Endometrial microvascular endothelial cells (primary cell): Measurements from ENCODE around the gene AGPAT3. TPM values are rescaled to one million over a fixed set of nuclear protein-coding genes. Genes with fewer than 3 reads are reported as not detected.

Experiments
- in situ Hi-C: cut with HindIII; loops from 2 replicates; pipeline ENCODE4 v1.10.0; 2017; ENCODE audit warnings: low sequenced_read_pairs, low pct_unique_long_range_greater_than_20kb; ENCODE audit errors: inconsistent ontology term
- total RNA-seq: library from RNA; depleted of rRNA; stranded (reverse); fragments of >200 nt; gene quantifications from one replicate; pipeline ENCODE4 v1.2.3, GENCODE V29; 2015; ENCODE audit errors: inconsistent ontology term

Gene AGPAT3
- total RNA-seq, 1 donor from 2014 or later = 72.7 TPM

DNA sequence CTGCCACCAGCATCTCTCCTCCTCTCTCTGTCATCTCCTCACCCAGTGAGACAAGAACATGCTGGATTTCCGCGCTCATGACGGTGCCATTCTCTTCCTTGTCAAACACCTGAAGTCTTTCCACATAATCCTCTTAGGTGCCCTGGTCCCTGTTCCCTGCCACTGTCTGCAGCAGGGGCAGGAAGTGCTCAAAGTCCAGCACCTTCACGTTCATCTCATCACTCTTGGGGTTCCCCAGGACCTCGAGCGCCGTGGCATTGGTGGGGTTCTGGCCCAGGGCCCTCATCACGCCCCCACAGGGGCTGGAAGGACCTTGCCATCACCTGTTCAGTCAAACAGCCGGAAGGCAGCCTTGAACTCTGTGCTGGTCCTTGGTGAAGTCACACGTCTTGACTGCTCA lies 9.1 kb upstream of the AGPAT3 start:
- in situ Hi-C loops = no loop called here

DNA sequence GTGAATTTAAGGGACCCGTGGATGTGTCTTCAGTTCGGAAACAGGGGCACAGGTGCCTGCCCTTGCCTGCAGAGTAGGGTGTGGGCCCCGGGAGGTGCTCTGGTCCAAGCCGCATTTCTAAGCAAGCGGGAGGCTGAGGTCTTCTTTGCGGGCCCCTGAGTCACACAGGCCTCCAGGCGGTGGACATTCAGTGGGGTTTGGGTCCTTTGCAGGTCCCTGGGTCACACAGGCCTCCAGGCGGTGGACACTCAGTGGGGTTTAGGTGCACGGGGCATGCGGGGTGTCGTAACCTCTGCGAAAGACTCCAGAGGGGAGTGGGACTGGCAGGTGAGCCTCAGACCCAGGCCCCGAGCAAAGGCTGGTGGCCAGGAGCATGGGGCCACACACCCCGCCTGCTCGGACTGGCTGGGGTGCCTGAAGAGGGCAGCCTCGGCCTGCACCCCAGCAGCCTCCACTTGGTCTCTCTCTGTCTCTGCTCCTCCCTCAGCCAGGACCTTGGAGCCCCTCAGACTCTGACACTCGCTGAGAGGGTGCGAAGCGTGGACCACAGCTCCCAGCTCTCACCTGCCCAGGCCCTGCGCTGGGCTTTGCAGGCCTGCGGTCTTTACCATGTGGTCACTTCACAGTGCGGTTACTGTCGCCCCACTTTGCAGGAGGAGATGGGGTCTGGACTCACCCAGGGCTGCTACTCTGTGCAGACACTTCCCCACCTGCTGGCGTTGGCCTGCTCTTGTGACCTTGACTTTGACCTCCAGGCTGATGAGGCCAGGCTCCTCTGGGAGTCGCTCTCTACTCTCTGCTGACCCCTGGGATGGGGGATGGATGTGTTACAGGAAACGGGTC lies 6.0 kb upstream of the AGPAT3 start:
- in situ Hi-C loops = no loop called here

DNA sequence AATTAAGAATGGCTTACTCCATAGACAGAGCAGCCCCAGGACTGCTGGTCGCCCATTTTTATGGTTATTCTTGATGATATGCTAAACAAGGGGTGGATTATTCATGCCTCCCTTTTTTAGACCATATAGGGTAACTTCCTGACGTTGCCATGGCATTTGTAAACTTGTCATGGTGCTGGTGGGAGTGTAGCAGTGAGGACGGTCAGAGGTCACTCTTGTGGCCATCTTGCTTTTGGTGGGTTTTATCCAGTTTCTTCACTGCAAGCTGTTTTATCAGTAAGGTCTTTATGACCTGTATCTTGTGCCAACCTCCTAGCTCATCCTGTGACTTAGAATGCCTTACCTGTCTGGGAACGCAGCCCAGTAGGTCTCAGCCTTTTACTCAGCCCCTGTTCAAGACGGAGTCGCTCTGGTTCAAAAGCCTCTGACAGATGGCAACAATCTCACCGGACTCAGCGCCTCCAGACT lies 5.2 kb upstream of the AGPAT3 start:
- in situ Hi-C loops = no loop called here

DNA sequence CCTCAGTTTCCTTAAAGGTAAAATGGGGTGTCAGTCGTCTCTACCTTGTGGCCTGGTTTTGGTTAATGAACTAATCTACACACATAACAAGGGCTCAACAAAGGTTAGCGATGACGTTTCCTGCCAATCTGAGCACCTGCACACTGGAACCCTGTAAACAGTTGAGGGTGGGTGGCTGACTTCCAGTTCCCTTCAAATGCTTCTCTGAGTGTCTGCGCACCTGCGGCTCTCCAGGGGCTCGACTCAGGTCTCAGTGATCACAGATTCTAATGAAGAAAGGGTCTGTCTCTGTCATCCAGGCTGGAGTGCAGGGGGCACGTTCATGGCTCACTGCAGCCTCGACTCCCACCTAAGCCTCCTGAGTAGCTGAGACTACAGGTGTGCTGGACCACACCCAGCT lies 3.3 kb upstream of the AGPAT3 start:
- in situ Hi-C loops = no loop called here

DNA sequence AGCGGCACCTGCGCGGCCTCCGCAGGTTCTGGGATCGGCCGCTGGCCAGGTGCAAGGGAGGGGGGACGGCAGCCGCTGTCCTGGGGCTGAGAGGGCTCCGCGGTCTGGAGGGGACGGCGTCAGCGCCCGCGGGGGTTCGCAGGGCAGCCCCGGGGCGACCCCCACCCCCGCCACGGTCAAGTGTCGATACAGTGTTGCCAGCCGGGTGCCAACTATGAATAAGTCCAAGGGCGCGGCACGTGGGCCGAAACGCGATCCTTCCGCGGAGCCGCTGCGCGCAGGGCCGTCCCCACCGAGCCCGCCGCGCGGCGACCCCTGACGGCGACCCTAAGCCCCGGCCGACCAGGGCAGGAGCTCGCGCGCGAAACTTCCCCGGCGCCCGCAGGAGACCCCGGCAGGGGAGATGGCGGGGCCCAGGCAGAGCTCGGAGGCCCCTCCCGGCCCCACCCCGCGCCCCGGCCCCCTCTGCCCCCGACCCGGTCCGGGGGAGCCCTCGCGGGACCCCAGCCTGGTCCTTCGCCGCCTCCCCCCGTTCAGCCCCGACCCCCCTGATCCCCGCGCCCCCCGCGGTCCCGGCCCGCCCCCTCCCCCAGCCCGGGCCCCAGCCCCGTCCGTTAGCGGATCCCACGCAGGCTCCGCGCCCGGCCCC lies 586 bp upstream of the AGPAT3 start:
- in situ Hi-C loops = no loop called here

DNA sequence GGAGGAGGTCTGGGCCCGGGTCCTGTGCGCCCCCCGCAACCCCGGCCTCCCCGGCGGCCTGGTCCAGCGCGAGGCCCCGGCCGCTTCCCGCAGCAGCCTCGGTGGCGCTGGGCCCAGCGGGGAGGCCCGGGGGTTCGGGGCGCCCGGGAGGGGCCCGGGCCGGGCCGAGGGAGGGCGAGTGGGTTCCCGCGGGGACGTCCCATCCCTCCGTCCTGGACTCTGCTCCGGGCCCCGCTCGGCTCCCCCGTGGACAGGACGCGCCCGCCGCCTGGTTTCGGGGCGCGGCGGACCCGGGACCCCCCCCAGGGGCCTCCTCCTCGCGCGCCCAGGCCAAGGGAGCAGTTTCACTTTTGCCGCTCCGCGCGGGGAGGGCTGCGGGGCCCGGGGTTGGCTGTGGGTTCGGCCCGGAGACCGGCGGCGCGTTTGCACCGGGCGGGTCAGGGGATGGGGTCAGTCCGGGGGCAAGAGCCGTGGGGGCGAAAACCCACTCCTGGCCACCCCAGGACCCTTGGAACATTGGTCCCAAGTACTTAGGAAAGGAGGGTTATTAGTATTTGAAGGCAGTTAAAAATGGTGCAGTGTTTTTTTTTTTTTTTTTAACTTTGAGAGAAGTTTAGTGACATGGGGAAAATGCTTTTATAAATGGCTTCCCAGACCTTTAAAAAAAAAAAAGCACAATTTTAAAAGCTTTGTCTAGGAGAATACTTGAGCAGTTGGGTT lies 677 bp downstream of the AGPAT3 start:
- in situ Hi-C loops = no loop called here

DNA sequence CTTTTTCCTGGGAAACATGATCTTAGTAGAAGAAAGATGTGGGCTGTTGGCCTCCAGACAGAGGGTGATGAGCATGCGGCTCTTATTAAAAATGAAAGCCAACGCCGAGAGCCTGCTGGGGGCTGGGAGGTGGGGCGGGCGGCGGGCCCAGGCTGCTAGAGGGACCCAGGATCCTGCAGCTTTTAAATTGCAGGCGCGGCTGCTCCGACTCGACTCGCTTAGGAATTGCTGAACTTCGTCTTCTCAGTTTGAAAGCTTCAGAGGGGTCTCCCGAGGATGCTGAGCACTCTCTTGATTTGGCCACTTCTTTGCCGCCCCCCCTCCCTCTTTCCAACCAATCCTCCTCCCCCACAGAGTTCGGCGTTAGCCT lies 1.2 kb downstream of the AGPAT3 start:
- in situ Hi-C loops = no loop called here

DNA sequence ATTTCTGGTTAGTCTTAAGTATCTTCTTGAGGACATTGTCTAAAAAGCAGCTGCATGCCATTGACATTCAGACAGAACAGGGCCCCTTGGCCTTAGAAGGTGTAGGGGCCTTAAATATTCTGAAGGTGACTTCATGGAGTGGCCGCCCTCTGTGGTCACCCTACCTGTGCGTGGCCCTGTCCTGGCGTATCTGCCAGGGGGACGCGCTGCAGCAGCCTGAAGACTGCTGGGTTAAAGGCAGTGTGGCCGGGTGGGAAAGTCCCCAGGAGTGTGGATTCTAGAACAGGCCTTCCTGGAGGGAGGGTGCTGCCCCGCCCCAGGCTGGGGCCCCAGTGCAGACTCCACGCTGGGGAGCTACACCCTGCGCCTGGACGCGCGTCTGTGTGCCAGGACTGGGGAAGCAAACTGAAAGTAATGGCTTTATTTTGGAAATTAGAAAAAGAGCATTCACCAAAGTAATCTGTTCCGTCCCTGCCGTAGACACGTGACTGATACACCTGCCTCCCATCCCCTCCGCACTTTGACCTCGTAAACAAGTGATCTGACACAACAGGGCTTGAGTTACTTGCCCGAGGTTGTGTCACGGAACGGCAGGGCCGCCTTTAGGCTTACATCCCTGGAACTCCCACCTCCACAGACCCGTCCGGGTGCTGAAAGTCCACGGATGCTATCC lies 1.8 kb downstream of the AGPAT3 start:
- in situ Hi-C loops = no loop called here

DNA sequence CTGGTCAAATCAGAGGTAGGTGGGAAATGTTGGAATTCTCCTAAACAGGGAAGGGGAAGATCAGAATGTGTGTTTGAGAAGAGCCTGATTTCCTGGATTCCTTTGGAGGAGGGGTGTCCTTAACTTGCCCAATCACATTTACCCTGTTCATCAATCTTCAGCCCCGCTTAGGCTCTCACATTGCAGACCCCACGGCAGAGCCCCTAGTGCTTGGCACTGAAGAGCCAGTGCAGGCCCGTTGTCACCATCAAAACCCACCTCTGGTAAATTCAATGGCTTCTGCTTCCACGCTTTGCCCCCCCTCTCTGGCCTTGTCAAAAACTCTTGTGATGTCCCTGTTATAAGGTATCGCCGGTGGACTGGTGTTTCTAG lies 2.3 kb downstream of the AGPAT3 start:
- in situ Hi-C loops = no loop called here

DNA sequence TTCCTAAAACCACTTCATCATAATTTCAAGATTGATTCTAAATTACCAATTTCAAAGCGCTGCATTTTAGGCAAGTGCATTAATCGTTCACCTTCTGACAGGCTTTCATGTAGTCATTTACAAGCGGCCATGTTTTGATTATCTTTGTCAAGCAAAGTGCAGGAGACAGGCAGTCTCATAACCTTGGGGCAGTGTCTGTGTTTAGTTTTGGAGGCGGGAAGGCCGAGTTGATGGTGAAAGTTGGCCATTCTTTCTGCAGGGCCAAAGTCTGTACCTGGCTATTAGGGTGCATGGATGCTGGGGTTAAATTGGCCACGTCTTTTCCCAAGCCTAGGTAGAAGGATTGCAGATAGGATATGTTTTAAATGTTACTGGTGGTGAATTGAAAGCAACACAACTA lies 2.9 kb downstream of the AGPAT3 start:
- in situ Hi-C loops = no loop called here

DNA sequence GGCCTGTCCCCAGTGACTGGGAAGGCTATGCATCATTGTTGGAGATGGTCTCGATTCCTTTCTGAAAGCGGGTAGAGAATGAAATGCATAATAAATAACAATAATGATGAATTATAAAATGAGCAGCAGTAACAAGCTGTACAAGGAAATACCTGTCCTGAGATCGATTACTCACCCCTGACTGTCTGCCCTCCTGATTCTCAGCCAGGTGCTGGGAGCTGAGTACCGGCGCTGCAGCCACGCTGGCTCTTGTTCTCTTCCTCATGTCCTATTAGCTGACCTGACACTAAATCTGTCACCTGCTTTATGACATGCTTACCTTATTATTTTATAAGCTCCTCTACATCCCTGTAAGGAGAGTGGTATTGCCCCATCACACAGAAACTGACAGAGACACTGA lies 3.4 kb downstream of the AGPAT3 start:
- in situ Hi-C loops = no loop called here

DNA sequence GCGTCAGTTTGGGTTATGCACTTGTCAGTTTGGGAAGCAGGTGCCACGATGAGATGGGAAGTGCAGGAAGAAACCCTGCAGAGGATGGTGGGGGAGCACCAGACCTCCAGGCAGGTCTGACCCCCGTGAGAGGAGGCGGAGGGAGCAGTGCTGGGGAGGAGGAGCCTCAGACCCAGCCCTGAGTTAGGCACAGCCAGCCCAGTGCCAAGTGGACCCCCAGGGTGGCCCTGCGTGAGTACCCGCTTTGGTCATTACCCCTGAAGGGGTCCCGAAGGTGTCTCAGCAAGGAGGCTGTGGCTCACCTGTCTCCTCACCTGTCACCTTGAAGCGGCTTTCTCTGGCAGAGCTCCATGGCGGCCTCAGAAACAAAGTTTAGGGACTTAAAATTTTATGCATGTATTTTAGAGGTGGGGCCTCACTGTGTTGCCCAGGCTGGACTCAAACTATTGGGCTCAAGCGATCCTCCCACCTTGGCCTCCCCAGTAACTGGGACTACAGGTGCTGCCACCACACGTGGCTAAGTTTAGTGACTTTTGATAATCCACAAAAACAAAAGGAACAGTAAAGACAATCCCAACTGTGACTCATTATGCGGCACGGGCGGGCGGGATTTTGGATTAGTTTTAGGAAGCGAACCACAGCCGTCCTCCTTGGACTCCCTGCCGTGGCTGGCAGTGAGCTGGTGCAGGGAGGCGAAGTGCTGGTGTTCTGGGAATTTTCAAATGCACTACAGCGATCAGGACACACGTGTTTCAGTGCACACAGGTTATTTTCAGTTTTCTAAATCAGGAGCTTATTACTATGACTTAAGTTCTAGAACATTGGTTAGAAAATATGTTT lies 4.7 kb downstream of the AGPAT3 start:
- in situ Hi-C loops = no loop called here

DNA sequence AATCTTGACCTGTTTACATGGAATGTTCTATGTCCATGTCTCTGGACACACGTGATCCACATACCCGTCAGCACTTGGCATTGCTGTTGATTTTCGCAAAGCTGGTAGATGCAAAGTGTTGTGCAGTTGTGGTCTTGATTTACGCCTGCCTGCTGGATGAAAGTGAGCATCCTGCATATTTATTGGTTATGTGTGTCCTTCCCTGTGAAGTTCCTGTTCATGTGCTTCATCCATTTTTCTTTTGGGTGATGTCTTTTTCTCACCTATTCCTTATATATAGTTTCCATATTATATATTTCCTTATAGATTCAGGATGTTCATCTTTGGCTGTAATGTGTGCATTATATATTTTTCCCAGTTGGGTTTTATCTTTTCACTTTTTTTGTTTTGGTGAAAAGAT lies 6.5 kb downstream of the AGPAT3 start:
- in situ Hi-C loops = no loop called here

DNA sequence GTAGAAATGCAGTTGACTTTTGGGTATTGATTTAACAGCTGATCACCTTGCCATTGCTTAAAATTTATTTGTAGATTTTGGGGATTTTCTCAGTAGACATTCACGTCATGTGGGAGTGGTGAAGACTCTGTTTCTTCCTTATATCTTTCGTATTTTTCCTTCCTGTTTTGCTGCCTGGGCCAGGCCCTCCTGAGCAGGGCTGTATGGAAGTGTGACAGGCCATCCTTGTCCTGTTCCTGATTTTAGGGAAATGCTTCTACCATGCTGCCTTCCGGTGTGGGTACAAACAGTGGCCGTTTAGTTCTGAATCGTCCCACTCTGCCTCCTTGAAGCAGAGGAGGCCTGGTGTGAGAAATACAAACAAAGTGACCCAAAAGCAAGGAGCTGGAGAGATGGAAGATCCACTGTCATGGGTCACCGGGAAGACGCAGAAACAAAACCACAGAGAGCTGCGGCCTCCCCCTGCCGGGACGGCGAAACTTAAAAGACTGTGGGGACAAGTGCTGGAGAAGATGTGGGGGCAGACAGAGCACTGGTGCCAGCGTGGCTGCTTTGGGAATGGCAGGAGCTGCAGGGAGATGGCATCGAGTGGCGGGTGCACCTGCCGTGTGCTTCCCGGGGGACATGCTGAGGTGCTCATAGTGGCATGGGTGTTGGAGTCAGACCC lies 7.6 kb downstream of the AGPAT3 start:
- in situ Hi-C loops = no loop called here

DNA sequence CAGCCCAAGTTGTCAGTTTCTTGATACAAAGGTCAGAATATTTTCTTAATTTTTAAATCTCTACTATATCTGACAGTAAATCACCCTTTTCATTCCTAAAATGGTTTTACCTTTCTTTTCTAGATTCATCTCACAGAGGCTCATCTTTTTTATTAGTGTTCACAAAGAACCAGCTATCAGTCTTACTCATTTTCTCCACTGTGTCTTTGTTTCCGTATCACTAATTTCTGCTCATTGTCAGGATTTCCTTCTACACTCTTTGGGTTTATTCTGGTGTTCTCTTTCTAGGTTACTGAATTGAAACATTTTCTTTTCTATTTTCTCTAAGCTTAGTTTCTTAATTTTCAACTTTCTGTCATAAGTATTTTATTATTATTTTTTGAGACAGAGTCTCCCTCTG lies 8.7 kb downstream of the AGPAT3 start:
- in situ Hi-C loops = no loop called here

DNA sequence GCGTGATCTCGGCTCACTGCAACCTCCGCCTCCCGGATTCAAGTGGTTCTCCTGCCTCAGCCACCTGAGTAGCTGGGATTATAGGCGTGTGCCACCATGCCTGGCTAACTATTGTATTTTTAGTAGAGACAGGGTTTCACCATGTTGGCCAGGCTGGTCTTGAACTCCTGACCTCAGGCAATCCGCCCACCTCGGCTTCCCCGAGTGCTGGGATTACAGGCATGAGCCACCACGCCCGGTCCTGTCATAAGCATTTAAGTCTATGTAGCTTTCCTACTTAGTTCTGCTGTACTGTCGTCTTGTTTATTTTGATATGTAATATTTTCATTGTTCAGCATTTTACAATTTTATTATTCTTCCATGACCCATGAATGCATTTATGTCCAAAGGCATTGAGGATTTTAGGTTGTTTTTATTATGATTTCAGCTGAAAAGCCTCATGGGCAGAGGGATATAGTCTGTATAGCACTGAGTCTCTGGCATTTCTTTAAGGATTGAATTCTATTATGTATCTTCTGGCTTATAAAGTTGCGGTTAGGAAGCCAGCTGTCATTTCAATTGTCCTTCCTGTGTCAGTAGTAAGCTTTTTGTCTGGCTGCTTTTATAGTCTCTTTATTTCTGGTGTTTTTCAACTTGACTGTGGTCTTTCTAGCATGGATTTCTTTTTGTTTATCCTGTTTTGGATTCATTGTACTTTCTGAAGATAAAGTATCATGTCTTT lies 9.2 kb downstream of the AGPAT3 start:
- in situ Hi-C loops = no loop called here

DNA sequence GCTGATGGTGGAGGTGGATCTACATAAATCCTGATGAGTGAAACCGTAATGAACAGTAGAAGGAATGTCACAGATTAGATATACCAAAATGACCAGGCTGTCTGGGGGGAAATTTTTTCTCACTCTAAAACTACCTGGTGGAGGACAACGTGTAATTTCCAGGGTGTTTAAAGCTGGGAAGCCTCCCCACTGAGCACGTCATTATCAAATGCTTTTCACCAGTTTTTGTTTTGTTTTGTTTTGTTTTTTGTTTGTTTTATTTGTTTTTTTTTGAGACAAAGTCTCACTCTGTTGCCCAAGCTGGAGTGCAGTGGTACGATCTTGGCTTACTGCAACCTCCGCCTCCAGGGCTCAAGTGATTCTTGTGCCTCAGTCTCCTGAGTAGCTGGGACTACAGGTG lies 11.6 kb downstream of the AGPAT3 start:
- in situ Hi-C loops = no loop called here
